H1 (cell line): ENCODE data around the gene SCN4A. TPM values are rescaled to one million over a fixed set of nuclear protein-coding genes. Genes with fewer than 3 reads are reported as not detected.

Experiments
- CTCF ChIA-PET: fragments of 300-600 bp; sonication (Branson Sonifier 250); formaldehyde crosslinking; loops from one replicate; lab custom pipeline; 2021; ENCODE audit not compliant: partially characterized antibody; lab: Charles Lee
- POLR2A ChIA-PET: fragments of 300-600 bp; sonication (Branson Sonifier 250); formaldehyde crosslinking; loops from one replicate; lab custom pipeline; 2021; ENCODE audit warnings: inconsistent platforms; ENCODE audit not compliant: partially characterized antibody; lab: Charles Lee
- DNase-seq, 2 experiments: peaks; one replicate each; pipeline versions ENCODE4 v3.0.0 to v3.0.0-alpha.2; 2010 to 2022; ENCODE audit warnings: low spot score in 2 of 2, low read depth in 1 of 2, mixed read lengths in 1 of 2
- FAIRE-seq: peaks from 2 replicates; lab custom pipeline; 2011; peaks lifted over from hg19 to GRCh38; lab: Jason Lieb, UNC
- H2AFZ ChIP-seq: 2 replicates; pipeline ENCODE4 v1.8.1; 2012; ENCODE audit warnings: low read length, inconsistent platforms
- H2AK5ac ChIP-seq: 2 replicates; pipeline ENCODE4 v1.6.1; 2013; ENCODE audit warnings: low read depth, low read length
- H2BK120ac ChIP-seq: replicated peaks from 2 replicates; pipeline ENCODE3; 2013; ENCODE audit warnings: low read depth, low read length, inconsistent platforms
- H2BK12ac ChIP-seq: 2 replicates; pipeline ENCODE4 v1.6.1; 2013; ENCODE audit warnings: low read depth, low read length
- H2BK15ac ChIP-seq: 2 replicates; pipeline ENCODE4 v1.6.1; 2013; ENCODE audit warnings: low read length
- H2BK20ac ChIP-seq: 2 replicates; pipeline ENCODE4 v1.6.1; 2013; ENCODE audit warnings: low read length
- H2BK5ac ChIP-seq: 2 replicates; pipeline ENCODE4 v1.6.1; 2013; ENCODE audit warnings: low read depth, low read length
- H3K14ac ChIP-seq: 2 replicates; pipeline ENCODE4 v1.6.1; 2013; ENCODE audit warnings: inconsistent platforms; ENCODE audit not compliant: insufficient read length
- H3K18ac ChIP-seq: 2 replicates; pipeline ENCODE4 v1.6.1; 2013; ENCODE audit warnings: low read length; ENCODE audit errors: extremely low read depth
- H3K23ac ChIP-seq: 2 replicates; pipeline ENCODE4 v1.6.1; 2013; ENCODE audit warnings: inconsistent platforms; ENCODE audit not compliant: insufficient read length
- H3K23me2 ChIP-seq: 2 replicates; pipeline ENCODE4 v1.6.1; 2013; ENCODE audit warnings: low read depth, low read length
- H3K27ac ChIP-seq: 2 replicates; pipeline ENCODE4 v1.6.1; 2011; ENCODE audit warnings: low read depth, low read length, inconsistent platforms
- H3K27me3 ChIP-seq, 4 experiments: replicated peaks in 1 of 4; 1 replicate in 1 of 4; 2 replicates in 3 of 4; pipeline versions ENCODE4 v1.6.1 to v1.8.1; 2011 to 2013; ENCODE audit warnings: low read length in 3 of 4, mild to moderate bottlenecking in 3 of 4, inconsistent platforms in 2 of 4, mixed read lengths in 2 of 4, moderate library complexity in 1 of 4; ENCODE audit not compliant: control insufficient read depth in 3 of 4, insufficient read depth in 3 of 4; ENCODE audit errors: extremely low read depth in 1 of 4
- H3K36me3 ChIP-seq, 4 experiments: 2 replicates each; pipeline versions ENCODE4 v1.6.1 to v1.8.1; 2011 to 2013; ENCODE audit warnings: mild to moderate bottlenecking in 4 of 4, low read length in 3 of 4, moderate library complexity in 2 of 4, control low read depth in 1 of 4, inconsistent platforms in 1 of 4; ENCODE audit not compliant: insufficient read depth in 4 of 4, control insufficient read depth in 2 of 4
- H3K4ac ChIP-seq: replicated peaks from 2 replicates; pipeline ENCODE3; 2013; ENCODE audit warnings: low read length, low read depth, mixed read lengths, inconsistent platforms; ENCODE audit not compliant: insufficient read length
- H3K4me1 ChIP-seq, 4 experiments: replicated peaks in 1 of 4; 1 replicate in 1 of 4; 2 replicates in 3 of 4; pipeline versions ENCODE4 v1.6.1 to v1.8.1; 2011 to 2013; ENCODE audit warnings: low read length in 3 of 4, inconsistent platforms in 2 of 4, mixed read lengths in 1 of 4; ENCODE audit not compliant: insufficient read depth in 4 of 4, control insufficient read depth in 3 of 4
- H3K4me2 ChIP-seq, 2 experiments: 2 replicates each; pipeline versions ENCODE4 v1.6.1 to v1.8.1; 2011 to 2013; ENCODE audit warnings: low read depth in 2 of 2, low read length in 2 of 2, control low read depth in 1 of 2, inconsistent platforms in 1 of 2, mild to moderate bottlenecking in 1 of 2; ENCODE audit not compliant: insufficient read depth in 1 of 2
- H3K4me3 ChIP-seq, 4 experiments: fragments of 200-600, 300-600 bp in 1 of 4; sonication (generic), shearing (Covaris generic), sonication (Bioruptor Twin) in 1 of 4; 2 replicates each; pipeline versions ENCODE4 v1.5.1 to v1.8.1; 2011 to 2016; ENCODE audit warnings: low read length in 4 of 4, low read depth in 3 of 4, control low read depth in 2 of 4, inconsistent platforms in 2 of 4, mild to moderate bottlenecking in 2 of 4, mixed read lengths in 1 of 4, moderate library complexity in 1 of 4; ENCODE audit not compliant: insufficient read depth in 2 of 4; ENCODE audit errors: extremely low read depth in 1 of 4
- H3K56ac ChIP-seq: replicated peaks from 2 replicates; pipeline ENCODE3; 2013; ENCODE audit warnings: low read depth, mild to moderate bottlenecking, mixed read lengths, low read length, inconsistent platforms; ENCODE audit not compliant: insufficient read length
- H3K79me1 ChIP-seq: 2 replicates; pipeline ENCODE4 v1.6.1; 2013; ENCODE audit warnings: low read depth, low read length, control low read depth
- H3K79me2 ChIP-seq, 2 experiments: 2 replicates each; pipeline versions ENCODE4 v1.6.1 to v1.8.1; 2012 to 2013; ENCODE audit warnings: low read length in 2 of 2, mild to moderate bottlenecking in 2 of 2, inconsistent platforms in 1 of 2; ENCODE audit not compliant: insufficient read depth in 2 of 2, control insufficient read depth in 1 of 2
- H3K9ac ChIP-seq, 4 experiments: replicated peaks in 1 of 4; 1 replicate in 1 of 4; 2 replicates in 3 of 4; pipeline versions ENCODE4 v1.6.1 to v1.8.1; 2011 to 2013; ENCODE audit warnings: low read depth in 3 of 4, low read length in 3 of 4, control low read depth in 2 of 4, mild to moderate bottlenecking in 2 of 4, moderate library complexity in 2 of 4, inconsistent platforms in 1 of 4; ENCODE audit errors: extremely low read depth in 1 of 4
- H3K9me3 ChIP-seq, 2 experiments: 2 replicates each; pipeline versions ENCODE4 v1.6.1 to v1.8.1; 2012 to 2013; ENCODE audit warnings: mild to moderate bottlenecking in 2 of 2, moderate library complexity in 2 of 2, control low read depth in 1 of 2, inconsistent platforms in 1 of 2, low read depth in 1 of 2, low read length in 1 of 2, mixed read lengths in 1 of 2; ENCODE audit not compliant: insufficient read depth in 2 of 2
- H4K20me1 ChIP-seq, 2 experiments: replicated peaks in 1 of 2; 2 replicates each; pipeline versions ENCODE3 to v1.8.1; 2011 to 2013; ENCODE audit warnings: inconsistent platforms in 2 of 2, low read length in 2 of 2, mild to moderate bottlenecking in 1 of 2; ENCODE audit not compliant: insufficient read depth in 2 of 2, control insufficient read depth in 1 of 2
- H4K5ac ChIP-seq: 2 replicates; pipeline ENCODE4 v1.6.1; 2013; ENCODE audit warnings: low read length, low read depth, mixed read lengths, inconsistent platforms; ENCODE audit not compliant: insufficient read length
- H4K8ac ChIP-seq: 2 replicates; pipeline ENCODE4 v1.8.0; 2013; ENCODE audit warnings: mild to moderate bottlenecking, moderate library complexity, low read length, inconsistent platforms; ENCODE audit not compliant: insufficient read depth; ENCODE audit errors: extremely low read depth
- H4K91ac ChIP-seq: replicated peaks from 2 replicates; pipeline ENCODE3; 2013; ENCODE audit warnings: low read length, mixed read lengths, inconsistent platforms; ENCODE audit not compliant: insufficient read length
- BACH1 ChIP-seq: IDR thresholded peaks from 2 replicates; pipeline ENCODE4 v1.6.1; 2012; ENCODE audit warnings: low read length, improper control_type of control experiment
- CBX5 ChIP-seq: fragments of 300-800, 300-1000 bp; sonication (generic); IDR thresholded peaks from 2 replicates; pipeline ENCODE4 v1.7.1; 2016; ENCODE audit warnings: antibody characterized with exemption, low read length, low read depth
- CEBPB ChIP-seq: IDR thresholded peaks from 2 replicates; pipeline ENCODE4 v1.6.1; 2012; ENCODE audit warnings: low read depth, low read length
- CHD2 ChIP-seq: IDR thresholded peaks from 2 replicates; pipeline ENCODE4 v1.6.1; 2012; ENCODE audit warnings: low read length, improper control_type of control experiment
- RAD21 ChIP-seq, 2 experiments: IDR thresholded peaks in 1 of 2; conservative IDR thresholded peaks in 1 of 2; 2 replicates each; pipeline ENCODE4 v1.6.1; 2011; ENCODE audit warnings: low read depth in 2 of 2, low read length in 2 of 2, improper control_type of control experiment in 1 of 2, inconsistent platforms in 1 of 2, mild to moderate bottlenecking in 1 of 2, moderate library complexity in 1 of 2
- WGBS, 2 experiments: shearing (Covaris generic) in 1 of 2; methylation state at CpG; one replicate each; pipeline versions ENCODE4 v1.1.6 to v1.1.7; 2013 to 2015; ENCODE audit warnings: low lambda C conversion rate in 2 of 2, mixed read lengths in 2 of 2, inconsistent platforms in 1 of 2, low coverage in 1 of 2, missing lambda C conversion rate in 1 of 2; ENCODE audit not compliant: insufficient replicate concordance in 2 of 2, insufficient coverage in 1 of 2, insufficient read length in 1 of 2; ENCODE audit errors: extremely low coverage in 1 of 2, missing lambda C conversion rate in 1 of 2; 5-methylcytosine and 5-hydroxymethylcytosine counted together
- polyA plus RNA-seq, 7 experiments: library from polyadenylated mRNA; depleted of rRNA in 3 of 7; stranded (reverse) in 5 of 7; unstranded in 2 of 7; fragments of >200 nt in 5 of 7; fragments of 200-250 nt in 2 of 7; gene quantifications; 1 replicate in 5 of 7; 2 replicates in 1 of 7; 4 replicates in 1 of 7; pipeline versions ENCODE4 v1.2.1 to v1.2.3, GENCODE V29; 2011 to 2013; ENCODE audit warnings: missing spikeins in 2 of 7, mixed read lengths in 2 of 7
- total RNA-seq: library from RNA; stranded (reverse); fragmentation: NEBNext Ultra II Directional; extraction: Animal tissue kit (Norgen Biotek cat#: 25700); gene quantifications from 2 replicates; pipeline ENCODE4 v1.2.1, GENCODE V29; 2021

SCN4A gene
- total and polyA plus RNA-seq, 2 of the 8 experiments (the other 6 are each of a cell fraction or from before 2014, with no cell fraction given): 5.0 to 8.5 TPM

GRCh38 chr17:63986821-63987220 is 14.1 kb upstream of the SCN4A start:
- H3K27ac ChIP-seq: no peak overlapping the region
- POLR2A ChIA-PET: interaction anchor here (1.8 kb wide), 1 partner anchor 10 kb away, joined by 4 read pairs; no protein-coding TSS in a partner anchor
- H3K9me3 ChIP-seq: 0 out of 4 replicates have a peak, but pooled peaks cover 3 to 4% of the 10 kb centered on the region in 2 experiments
- no peak overlapping the region for H2BK20ac ChIP-seq
- H3K18ac ChIP-seq: no peak overlapping the region
- H2AK5ac ChIP-seq: no peak overlapping the region
- CTCF ChIA-PET: interaction anchor here (1.3 to 18.4 kb wide), 12 partner anchors 9 to 146 kb away, joined by 5 to 219 read pairs (median 17); partner anchors contain the start of genes CSHL1, GH1 and PRR29
- H2BK5ac ChIP-seq: no peak overlapping the region
- no peak overlapping the region for H2BK120ac ChIP-seq
- no peak overlapping the region for H3K9ac ChIP-seq
- H2BK12ac ChIP-seq: 0 out of 2 replicates have a peak overlapping the region, but pooled peaks have one; percentile 0
- DNase-seq (no peak), FAIRE-seq (no peak)
- no peak overlapping the region for H3K14ac ChIP-seq
- H3K4me2 ChIP-seq: no peak overlapping the region
- no peaks in the 10 kb centered on the region; the same call in 1 of the 2 replicates for H3K23me2 ChIP-seq
- H4K91ac ChIP-seq: peak overlapping the region; percentile 80
- H3K79me2 ChIP-seq: no peaks in the 10 kb centered on the region
- no peaks in the 10 kb centered on the region for H4K20me1 ChIP-seq
- no peak overlapping the region for H4K5ac ChIP-seq
- 83% methylated on average over 3 of the region's 3 CpGs; no CpG with 5 or more reads in 1 of the 2 experiments for WGBS, 2 experiments
- H2AFZ ChIP-seq: no peak overlapping the region
- H3K4me3 ChIP-seq: no peak overlapping the region
- 0 out of 2 replicates have a peak overlapping the region, but pooled peaks have one; percentile 20 for H2BK15ac ChIP-seq
- H3K4ac ChIP-seq: no peak overlapping the region
- no peak overlapping the region for H4K8ac ChIP-seq
- H3K79me1 ChIP-seq: no peaks in the 10 kb centered on the region
- H3K36me3 ChIP-seq: no peaks in the 10 kb centered on the region
- peaks cover 0 to 18% (median 11%) of the 10 kb centered on the region in 4 experiments; a peak in 6 of 7 replicates for H3K4me1 ChIP-seq
- H3K27me3 ChIP-seq: no peaks in the 10 kb centered on the region; a peak in 1 of 7 replicates
- no peak overlapping the region for H3K23ac ChIP-seq
- no peak overlapping the region for H3K56ac ChIP-seq
- TF ChIP-seq BACH1: no peak
- no peak for TF ChIP-seq CBX5
- TF ChIP-seq RAD21 (IDR thresholded peaks at IDR 0.05 in 1 of 2, conservative IDR thresholded peaks at IDR 0.05 in 1 of 2; ENCODE audit: low read depth in 2 of 2, low read length in 2 of 2): no peak
- no peak for TF ChIP-seq CEBPB
- TF ChIP-seq CHD2: no peak
